Mucosa of stomach (tissue), 1 donor: ENCODE measurements around the gene AS3MT.

Source experiments
- H3K27me3 ChIP-seq: one replicate; pipeline ENCODE4 v1.7.0; 2013; ENCODE audit warnings: mild to moderate bottlenecking, low read length; ENCODE audit not compliant: control insufficient read depth, insufficient read depth
- H3K36me3 ChIP-seq: one replicate; pipeline ENCODE4 v1.7.0; 2013; ENCODE audit warnings: low read length; ENCODE audit not compliant: control insufficient read depth, insufficient read depth
- H3K4me1 ChIP-seq: one replicate; pipeline ENCODE4 v1.7.0; 2013; ENCODE audit warnings: mild to moderate bottlenecking, low read length; ENCODE audit not compliant: control insufficient read depth, insufficient read depth
- H3K4me3 ChIP-seq: one replicate; pipeline ENCODE4 v1.7.0; 2013; ENCODE audit warnings: low read length
- H3K9ac ChIP-seq: one replicate; pipeline ENCODE4 v1.7.0; 2013; ENCODE audit warnings: mild to moderate bottlenecking, low read length, moderate library complexity
- H3K9me3 ChIP-seq: one replicate; pipeline ENCODE4 v1.7.0; 2013; ENCODE audit warnings: mild to moderate bottlenecking, low read length, moderate library complexity; ENCODE audit not compliant: control insufficient read depth
- donor health status: Pancreatic carcinoma.

Gene AS3MT

DNA sequence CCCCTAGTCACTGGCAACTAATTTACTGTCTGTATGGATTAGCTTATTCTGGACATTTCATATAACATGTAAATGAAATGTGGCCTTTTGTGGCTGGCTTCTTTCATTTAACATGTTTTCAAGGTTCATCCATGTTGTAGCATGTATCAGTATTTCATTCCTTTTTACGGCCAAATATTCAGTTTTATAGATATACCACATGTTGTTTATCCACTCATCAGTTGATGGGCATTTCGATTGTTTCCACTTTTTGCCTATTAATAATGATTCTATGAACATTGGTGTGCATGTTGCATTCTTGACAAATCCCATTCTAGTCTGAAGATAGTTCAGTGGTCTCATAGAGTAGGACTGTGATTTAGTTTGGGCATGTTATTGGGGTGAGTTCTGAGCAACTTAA lies 61.5 kb downstream of the AS3MT start:
- Histone ChIP-seq H3K9me3 (no peaks in the 10 kb centered on the region), H3K4me1 (no peaks in the 10 kb centered on the region), H3K36me3 (no peaks in the 10 kb centered on the region), H3K4me3 (no peak overlapping the region), H3K9ac (no peak overlapping the region), H3K27me3 (no peaks in the 10 kb centered on the region)

DNA sequence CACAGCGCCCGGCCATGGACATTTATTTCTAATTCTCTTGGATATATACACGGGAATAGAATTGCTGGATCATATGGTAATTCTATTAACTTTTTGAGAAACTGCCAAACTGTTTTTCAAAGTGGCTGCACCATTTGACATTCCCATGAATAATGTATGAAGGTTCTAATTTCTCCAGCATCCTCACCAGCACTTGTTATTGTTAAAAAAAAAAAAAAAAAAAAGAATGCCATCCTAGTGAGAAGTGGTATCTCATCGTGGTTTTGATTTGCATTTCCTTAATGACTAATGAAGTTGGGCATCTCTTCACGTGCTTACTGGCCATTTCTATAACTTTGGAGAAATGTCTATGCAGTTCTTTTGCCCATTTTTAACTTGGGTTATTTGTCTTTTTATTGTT lies 62.4 kb downstream of the AS3MT start:
- H3K9ac ChIP-seq: no peak overlapping the region
- no peaks in the 10 kb centered on the region for H3K9me3 ChIP-seq
- H3K27me3 ChIP-seq: no peaks in the 10 kb centered on the region
- no peaks in the 10 kb centered on the region for H3K4me1 ChIP-seq
- no peak overlapping the region for H3K4me3 ChIP-seq
- H3K36me3 ChIP-seq: no peaks in the 10 kb centered on the region

DNA sequence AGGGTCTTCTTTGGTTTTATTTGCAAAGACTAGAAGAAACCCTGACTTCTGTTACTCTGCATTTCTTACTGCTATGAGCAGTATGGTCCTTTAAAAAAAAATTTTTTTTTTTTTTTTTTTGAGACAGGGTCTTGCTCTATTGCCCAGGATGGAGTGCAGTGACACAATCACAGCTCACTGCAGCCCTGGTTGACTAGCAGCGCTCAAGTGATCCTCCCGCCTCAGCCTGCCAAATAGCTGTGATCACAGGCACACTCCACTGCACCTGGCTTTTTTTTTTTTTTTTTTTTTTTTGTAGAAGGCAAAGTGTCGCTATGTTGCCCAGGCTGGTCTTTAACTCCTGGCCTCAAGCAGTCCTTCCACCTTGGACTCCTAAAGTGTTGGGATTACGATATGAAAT lies 66.2 kb downstream of the AS3MT start:
- H3K9ac ChIP-seq: no peak overlapping the region
- H3K4me1 ChIP-seq: no peaks in the 10 kb centered on the region
- no peaks in the 10 kb centered on the region for H3K27me3 ChIP-seq
- no peaks in the 10 kb centered on the region for H3K9me3 ChIP-seq
- no peak overlapping the region for H3K4me3 ChIP-seq
- H3K36me3 ChIP-seq: no peaks in the 10 kb centered on the region

DNA sequence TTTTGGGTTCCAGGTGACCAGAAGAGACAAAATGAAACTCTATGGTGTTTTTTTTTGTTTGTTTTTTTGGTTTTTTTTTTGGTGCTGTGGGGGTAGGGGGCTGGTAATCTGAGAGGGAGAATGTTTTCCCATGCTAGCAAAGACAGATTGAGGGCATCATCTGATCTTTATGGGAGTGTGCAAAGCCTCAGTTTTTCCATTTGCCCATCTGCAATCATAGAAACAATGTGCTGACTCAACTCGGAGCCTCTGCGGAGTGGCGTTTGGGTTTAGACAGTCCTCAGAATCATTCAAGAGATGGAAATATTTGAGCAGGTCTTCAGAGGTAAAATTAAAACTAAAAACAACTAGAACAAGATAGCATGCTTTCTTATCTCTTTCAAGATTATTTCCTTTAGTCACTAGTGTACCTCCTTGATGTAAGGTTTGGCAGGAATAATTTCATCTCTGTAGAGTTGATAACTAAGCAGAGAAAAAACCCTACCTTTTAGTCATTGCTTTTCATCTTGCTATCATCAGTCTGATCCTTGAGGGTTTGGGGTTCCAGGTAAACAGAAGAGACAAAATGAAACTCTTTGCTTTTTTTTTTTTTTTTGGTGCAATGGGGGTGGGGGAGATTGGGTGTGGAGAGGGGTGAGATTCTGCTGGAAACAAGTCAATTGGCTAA lies 66.8 kb downstream of the AS3MT start:
- Histone ChIP-seq H3K9me3 (no peaks in the 10 kb centered on the region), H3K4me1 (no peaks in the 10 kb centered on the region)

DNA sequence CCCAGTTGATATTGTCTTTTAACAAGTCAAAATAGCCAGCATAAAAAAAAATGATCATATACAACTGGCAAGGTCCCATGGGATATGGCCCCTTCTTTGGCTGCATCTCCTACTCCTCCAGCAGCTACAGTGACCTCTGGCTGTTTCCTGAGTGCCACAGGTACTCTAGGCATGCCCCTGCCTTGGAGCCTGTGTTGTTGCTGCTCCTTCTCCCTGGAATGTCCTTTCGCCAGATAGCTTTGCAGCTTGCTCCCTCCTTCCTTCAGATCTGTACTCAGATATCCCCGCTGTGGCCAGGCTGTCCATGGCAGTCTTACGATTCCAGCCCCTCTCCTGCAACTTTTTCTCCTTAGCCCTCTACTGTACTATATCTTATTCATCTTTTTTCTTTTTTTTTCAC lies 72.1 kb downstream of the AS3MT start:
- H3K36me3 ChIP-seq: no peaks in the 10 kb centered on the region

More for the DNA sequence above, 66.8 kb downstream of the AS3MT start:
- H3K9ac ChIP-seq: no peak overlapping the region
- H3K4me3 ChIP-seq: no peak overlapping the region
- no peaks in the 10 kb centered on the region for H3K36me3 ChIP-seq
- H3K27me3 ChIP-seq: no peaks in the 10 kb centered on the region

DNA sequence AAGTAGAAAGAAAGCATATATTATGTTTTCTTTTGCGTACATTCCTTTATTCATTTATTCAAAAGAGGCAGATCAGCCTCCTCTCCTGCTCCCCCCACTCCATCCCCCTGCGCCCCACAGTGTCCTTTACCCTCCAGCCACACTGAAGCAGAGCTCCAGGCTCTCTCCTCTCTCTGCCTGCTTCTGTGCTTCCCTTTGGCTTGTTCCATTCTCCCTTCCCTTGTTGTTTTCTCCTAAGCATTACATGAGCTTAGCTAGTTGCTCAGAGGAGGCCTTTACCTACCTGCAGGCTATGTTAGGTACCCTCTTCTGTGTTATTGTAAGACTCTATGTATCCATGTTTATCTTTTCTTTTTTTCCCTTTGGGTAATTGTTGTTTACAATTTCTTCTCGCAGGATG lies 76.2 kb downstream of the AS3MT start:
- no peaks in the 10 kb centered on the region for H3K4me1 ChIP-seq

More for the DNA sequence above, 72.1 kb downstream of the AS3MT start:
- no peak overlapping the region for H3K4me3 ChIP-seq
- no peak overlapping the region for H3K9ac ChIP-seq
- H3K4me1 ChIP-seq: no peaks in the 10 kb centered on the region
- H3K27me3 ChIP-seq: no peaks in the 10 kb centered on the region
- no peaks in the 10 kb centered on the region for H3K9me3 ChIP-seq

DNA sequence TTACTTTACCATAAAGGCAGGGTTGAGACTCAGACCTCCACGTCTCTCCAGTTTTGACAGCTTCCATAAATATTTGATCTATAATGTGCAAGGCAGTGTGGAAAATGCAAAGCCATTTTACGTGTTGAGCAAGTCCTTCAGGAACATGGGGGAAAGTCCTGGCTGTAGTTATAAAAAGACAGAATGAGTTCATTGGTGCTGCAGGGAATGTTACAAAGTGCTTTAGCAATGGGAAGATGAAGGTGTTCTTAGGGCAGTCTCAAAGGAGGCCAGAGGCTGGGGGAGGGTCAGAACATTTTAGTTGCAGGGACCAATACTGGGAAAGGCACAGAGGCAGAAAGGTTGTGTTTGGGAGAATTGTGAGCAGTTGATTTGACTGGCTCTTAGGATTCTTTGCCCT lies 76.7 kb downstream of the AS3MT start:
- Histone ChIP-seq H3K27me3 (no peaks in the 10 kb centered on the region), H3K9ac (no peak overlapping the region), H3K9me3 (no peaks in the 10 kb centered on the region), H3K4me1 (no peaks in the 10 kb centered on the region), H3K36me3 (no peaks in the 10 kb centered on the region), H3K4me3 (no peak overlapping the region)

More for the DNA sequence above, 76.2 kb downstream of the AS3MT start:
- Histone ChIP-seq H3K4me3 (no peak overlapping the region), H3K9ac (no peak overlapping the region), H3K9me3 (no peaks in the 10 kb centered on the region), H3K27me3 (no peaks in the 10 kb centered on the region), H3K36me3 (no peaks in the 10 kb centered on the region)

DNA sequence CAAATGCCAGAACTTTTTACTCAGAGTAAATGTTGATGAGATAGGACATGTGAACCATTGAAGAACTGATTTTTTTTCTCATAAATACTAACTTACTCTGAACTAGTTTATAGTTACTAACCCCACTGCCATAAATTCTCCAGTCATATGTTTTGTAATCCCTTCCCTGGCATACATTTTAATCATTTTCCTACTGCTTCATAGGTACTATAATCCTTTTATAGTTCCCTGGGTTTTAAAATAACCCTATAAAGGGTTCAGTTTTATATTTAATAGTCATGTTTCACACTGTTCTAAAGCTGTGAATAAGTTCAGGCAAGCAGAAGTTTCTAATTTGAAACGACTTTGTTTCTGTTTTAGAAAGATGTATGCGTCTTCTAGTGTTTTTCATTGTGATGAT lies 77.7 kb downstream of the AS3MT start:
- Histone ChIP-seq H3K9me3 (no peaks in the 10 kb centered on the region), H3K4me3 (no peak overlapping the region), H3K4me1 (no peaks in the 10 kb centered on the region), H3K9ac (no peak overlapping the region), H3K27me3 (no peaks in the 10 kb centered on the region), H3K36me3 (no peaks in the 10 kb centered on the region)

DNA sequence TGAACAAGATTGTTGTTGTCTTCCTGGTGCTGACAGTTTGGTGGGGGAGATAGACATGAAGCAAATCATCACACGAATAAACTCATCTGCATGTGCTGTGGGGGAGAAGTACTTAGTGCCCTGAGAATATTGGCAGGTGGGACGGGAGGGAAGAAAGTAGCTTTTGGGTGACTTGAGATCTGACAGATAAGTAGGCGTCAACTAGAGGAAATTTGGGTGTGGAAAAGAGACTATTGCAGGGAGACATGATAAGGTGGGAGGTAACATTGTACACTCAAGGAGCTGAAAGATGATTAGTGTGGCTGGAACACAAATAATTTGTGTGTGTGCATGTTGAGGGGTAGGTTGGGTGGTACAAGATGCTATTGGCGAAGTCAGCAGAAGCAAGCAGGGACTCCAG lies 78.9 kb downstream of the AS3MT start:
- H3K36me3 ChIP-seq: no peaks in the 10 kb centered on the region
- H3K9me3 ChIP-seq: no peaks in the 10 kb centered on the region
- no peak overlapping the region for H3K9ac ChIP-seq

DNA sequence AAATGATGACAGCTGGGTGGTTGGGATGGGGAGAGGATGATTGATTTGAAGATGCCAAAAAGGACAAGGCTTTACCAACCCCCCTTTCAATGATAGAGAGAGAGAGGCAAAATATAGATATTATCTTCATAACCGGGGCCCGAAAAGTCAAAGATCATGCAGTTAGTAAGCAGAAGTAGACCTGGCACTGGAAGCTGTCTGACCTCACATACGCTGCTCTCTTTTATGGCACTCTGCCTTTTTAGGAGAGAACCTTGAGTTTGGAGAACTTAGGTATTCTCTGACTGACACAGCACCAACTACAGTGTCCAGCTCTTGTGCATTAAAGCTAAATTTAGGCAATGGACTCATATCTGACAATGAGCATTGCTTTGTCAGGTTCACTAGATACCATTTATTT lies 79.5 kb downstream of the AS3MT start:
- no peak overlapping the region for H3K4me3 ChIP-seq
- H3K4me1 ChIP-seq: no peaks in the 10 kb centered on the region
- H3K36me3 ChIP-seq: no peaks in the 10 kb centered on the region
- H3K27me3 ChIP-seq: no peaks in the 10 kb centered on the region
- no peaks in the 10 kb centered on the region for H3K9me3 ChIP-seq
- no peak overlapping the region for H3K9ac ChIP-seq

More for the DNA sequence above, 78.9 kb downstream of the AS3MT start:
- Histone ChIP-seq H3K4me1 (no peaks in the 10 kb centered on the region), H3K4me3 (no peak overlapping the region), H3K27me3 (no peaks in the 10 kb centered on the region)

DNA sequence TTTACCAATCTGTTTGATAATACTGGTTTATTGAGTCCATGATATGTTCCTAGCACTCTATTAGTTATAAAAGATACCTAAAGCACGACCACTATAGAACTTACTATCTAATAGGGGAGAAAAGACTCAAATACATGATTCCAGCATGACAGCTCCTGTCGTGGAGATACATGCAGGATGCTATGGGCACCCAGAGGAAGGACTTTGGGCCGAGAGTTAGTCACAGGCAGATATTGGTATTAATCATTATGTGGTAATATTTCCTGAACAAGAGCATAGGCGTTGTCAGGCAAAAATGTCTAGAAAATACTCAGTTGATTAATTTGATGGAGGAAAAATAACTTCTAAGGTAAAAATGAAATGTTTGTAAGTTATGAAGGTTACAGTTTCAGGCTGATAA lies 80.6 kb downstream of the AS3MT start:
- no peaks in the 10 kb centered on the region for H3K36me3 ChIP-seq
- no peaks in the 10 kb centered on the region for H3K27me3 ChIP-seq
- no peaks in the 10 kb centered on the region for H3K4me1 ChIP-seq
- no peaks in the 10 kb centered on the region for H3K9me3 ChIP-seq
- H3K9ac ChIP-seq: no peak overlapping the region
- no peak overlapping the region for H3K4me3 ChIP-seq

DNA sequence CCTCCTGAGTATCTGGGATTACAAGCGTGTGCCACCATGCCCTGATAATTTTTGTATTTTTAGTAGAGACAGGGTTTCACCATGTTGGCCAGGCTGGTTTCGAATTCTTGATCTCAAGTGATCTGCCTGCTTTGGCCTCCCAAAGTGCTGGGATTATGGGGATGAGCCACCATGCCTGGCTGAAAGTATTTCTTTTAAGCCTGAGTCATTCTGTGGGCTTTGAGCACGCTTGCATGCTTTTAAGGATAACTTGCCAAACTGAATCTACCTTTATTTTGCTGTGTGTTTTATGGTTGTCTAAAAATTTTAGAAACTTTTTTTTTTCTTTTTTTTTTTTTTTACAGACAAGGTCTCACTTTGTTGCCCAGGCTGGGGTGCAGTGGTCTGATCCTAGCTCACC lies 82.0 kb downstream of the AS3MT start:
- H3K9ac ChIP-seq: no peak overlapping the region
- no peak overlapping the region for H3K4me3 ChIP-seq
- no peaks in the 10 kb centered on the region for H3K4me1 ChIP-seq
- H3K36me3 ChIP-seq: no peaks in the 10 kb centered on the region
- H3K9me3 ChIP-seq: no peaks in the 10 kb centered on the region
- H3K27me3 ChIP-seq: no peaks in the 10 kb centered on the region
